Measurements from ENCODE around the gene KDM4C. TPM values are rescaled to one million over a fixed set of nuclear protein-coding genes. Genes with fewer than 3 reads are reported as not detected.

The KDM4C gene
- total and polyA plus RNA-seq, 2 of the 8 experiments (the other 6 are each of a cell fraction or from before 2014, with no cell fraction given): 13.0 to 26.1 TPM

GRCh38 chr9:7056254-7056653 lies 298.5 kb downstream of the KDM4C start (continued):
- TF ChIP-seq E2F6 (IDR thresholded peaks at IDR 0.05) (no peak), USF2 (IDR thresholded peaks at IDR 0.05; ENCODE audit: low read length) (no peak), SIN3A (conservative IDR thresholded peaks at IDR 0.05 in 1 of 2, IDR thresholded peaks at IDR 0.05 in 1 of 2; ENCODE audit: low read depth in 1 of 2, low read length in 2 of 2) (no peak), RNF2 (IDR thresholded peaks at IDR 0.05; ENCODE audit: borderline replicate concordance, low read depth, low read length, missing control alignments, poor library complexity, severe bottlenecking) (no peak), SP4 (IDR thresholded peaks at IDR 0.05; ENCODE audit: low read length) (no peak)

Data from H1 (cell line).